Activated B cell treated with CpG ODN at 0.5 μM for 24 hours (primary cell): ENCODE results near the gene GABARAP. TPM values are rescaled to one million over a fixed set of nuclear protein-coding genes. Genes with fewer than 3 reads are reported as not detected.

ENCODE experiments used
- ATAC-seq: fragments of 200-7000 bp; cut with Tn5 transposase; one replicate; pipeline ENCODE4 v1.10.0; 2021; ENCODE audit warnings: low read depth, mild to moderate bottlenecking, moderate library complexity
- CTCF ChIA-PET: fragments of 350-600 bp; sonication (Branson Sonifier 250); formaldehyde crosslinking; loops from one replicate; lab custom pipeline; 2021; ENCODE audit warnings: antibody characterized with exemption; lab: Charles Lee
- POLR2A ChIA-PET: fragments of 350-600 bp; sonication (Branson Sonifier 250); formaldehyde crosslinking; loops from one replicate; lab custom pipeline; 2021; ENCODE audit warnings: antibody characterized with exemption; lab: Charles Lee
- DNase-seq: peaks from one replicate; pipeline ENCODE4 v3.0.0; 2022
- H3K27ac Mint-ChIP-seq: one replicate; pipeline ENCODE4 v1.8.0; 2020; ENCODE audit warnings: mixed read lengths
- H3K27me3 Mint-ChIP-seq: one replicate; pipeline ENCODE4 v1.8.0; 2021; ENCODE audit warnings: mixed read lengths
- H3K36me3 Mint-ChIP-seq: one replicate; pipeline ENCODE4 v1.8.0; 2021; ENCODE audit warnings: low read depth, mixed read lengths
- H3K4me1 Mint-ChIP-seq: one replicate; pipeline ENCODE4 v1.8.0; 2021; ENCODE audit warnings: mixed read lengths
- H3K4me3 Mint-ChIP-seq: one replicate; pipeline ENCODE4 v1.8.0; 2020; ENCODE audit warnings: mild to moderate bottlenecking, mixed read lengths
- H3K9me3 Mint-ChIP-seq: one replicate; pipeline ENCODE4 v1.8.0; 2020; ENCODE audit warnings: mixed read lengths
- intact Hi-C: fragments of 100-400 bp; cut with micrococcal nuclease; formaldehyde crosslinking; loops from one replicate; pipeline ENCODE4 v1.15.1; 2024
- total RNA-seq: library from RNA; stranded (reverse); gene quantifications from 2 replicates; pipeline ENCODE4 v1.2.3, GENCODE V29; 2022
- TF ChIP-seq, protein P1 (sequence below): fragments of 200-600 bp; IDR thresholded peaks from one replicate; pipeline ENCODE4 v1.8.0; 2022; ENCODE audit warnings: antibody characterized with exemption, mild to moderate bottlenecking

Gene GABARAP
- total RNA-seq, 1 donor from 2014 or later: 291 TPM

DNA sequence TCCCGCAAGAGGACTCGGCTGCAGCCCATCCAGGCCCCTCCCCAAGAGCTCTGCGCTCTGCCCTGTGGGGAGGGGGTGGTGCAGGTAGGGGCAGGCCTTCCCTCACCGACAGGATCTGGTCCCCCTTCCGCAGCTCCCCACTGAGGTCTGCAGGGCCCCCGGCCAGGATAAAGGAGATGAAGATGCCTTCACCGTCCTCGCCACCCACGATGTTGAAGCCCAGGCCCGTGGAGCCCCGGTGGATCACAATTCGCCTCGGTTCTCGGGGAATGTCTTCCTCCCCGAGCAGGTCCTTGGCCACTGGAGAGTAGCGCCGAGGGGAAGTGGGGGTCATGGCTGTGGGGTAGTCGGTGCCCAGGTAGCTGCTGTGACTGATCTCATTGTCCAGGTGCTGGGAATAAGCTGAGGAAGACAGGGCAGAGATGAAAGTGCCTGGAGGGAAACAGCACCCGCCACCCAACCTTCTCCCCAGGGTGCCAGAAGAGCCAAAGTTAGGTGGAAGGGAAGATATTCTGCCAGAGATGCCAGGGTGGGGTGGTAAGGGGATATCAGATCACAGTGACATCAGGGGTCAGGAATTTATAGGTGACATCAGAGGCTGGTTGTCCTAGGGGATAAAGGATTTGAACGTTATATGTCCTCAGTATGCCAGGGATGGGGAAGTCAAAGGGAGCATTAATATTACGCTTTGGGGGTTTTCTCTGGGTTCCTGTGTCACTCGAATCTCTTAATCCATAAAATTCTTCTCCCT is 45.4 kb downstream of the GABARAP start:
- no peak for ATAC-seq

DNA sequence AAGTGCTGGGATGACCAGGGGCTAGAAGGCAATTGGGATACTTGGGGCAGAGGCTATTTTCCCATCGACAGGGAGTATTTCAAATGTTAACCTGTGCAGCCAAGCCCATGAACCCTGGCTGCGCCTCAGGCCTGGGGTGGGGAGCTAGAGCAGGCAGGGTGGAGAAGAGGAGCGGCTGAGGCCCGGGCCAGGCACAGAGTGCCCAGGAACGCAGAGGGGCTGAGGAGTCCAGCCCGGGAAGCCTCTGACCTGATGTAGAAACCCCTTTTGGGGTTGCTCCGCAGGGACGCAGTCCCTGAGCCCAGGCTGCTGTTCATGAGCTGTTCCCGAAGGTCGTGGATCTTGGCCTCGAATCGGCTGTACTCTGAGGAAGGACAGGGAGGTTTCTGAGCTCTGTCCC is 46.3 kb downstream of the GABARAP start:
- no peaks in the 10 kb centered on the region for H3K27me3 Mint-ChIP-seq
- no peaks in the 10 kb centered on the region for H3K9me3 Mint-ChIP-seq
- H3K36me3 Mint-ChIP-seq: no peaks in the 10 kb centered on the region
- POLR2A ChIA-PET: no interaction called here
- ATAC-seq: no peak
- H3K4me3 Mint-ChIP-seq: no peak overlapping the region
- intact Hi-C loops: no loop called here
- CTCF ChIA-PET: no interaction called here
- DNase-seq: no peak
- TF ChIP-seq, protein P1, sequence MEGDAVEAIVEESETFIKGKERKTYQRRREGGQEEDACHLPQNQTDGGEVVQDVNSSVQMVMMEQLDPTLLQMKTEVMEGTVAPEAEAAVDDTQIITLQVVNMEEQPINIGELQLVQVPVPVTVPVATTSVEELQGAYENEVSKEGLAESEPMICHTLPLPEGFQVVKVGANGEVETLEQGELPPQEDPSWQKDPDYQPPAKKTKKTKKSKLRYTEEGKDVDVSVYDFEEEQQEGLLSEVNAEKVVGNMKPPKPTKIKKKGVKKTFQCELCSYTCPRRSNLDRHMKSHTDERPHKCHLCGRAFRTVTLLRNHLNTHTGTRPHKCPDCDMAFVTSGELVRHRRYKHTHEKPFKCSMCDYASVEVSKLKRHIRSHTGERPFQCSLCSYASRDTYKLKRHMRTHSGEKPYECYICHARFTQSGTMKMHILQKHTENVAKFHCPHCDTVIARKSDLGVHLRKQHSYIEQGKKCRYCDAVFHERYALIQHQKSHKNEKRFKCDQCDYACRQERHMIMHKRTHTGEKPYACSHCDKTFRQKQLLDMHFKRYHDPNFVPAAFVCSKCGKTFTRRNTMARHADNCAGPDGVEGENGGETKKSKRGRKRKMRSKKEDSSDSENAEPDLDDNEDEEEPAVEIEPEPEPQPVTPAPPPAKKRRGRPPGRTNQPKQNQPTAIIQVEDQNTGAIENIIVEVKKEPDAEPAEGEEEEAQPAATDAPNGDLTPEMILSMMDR: no peak
- no peak overlapping the region for H3K27ac Mint-ChIP-seq
- no peaks in the 10 kb centered on the region for H3K4me1 Mint-ChIP-seq

More for the DNA sequence above, 45.4 kb downstream of the GABARAP start:
- H3K4me3 Mint-ChIP-seq: no peak overlapping the region
- no peak overlapping the region for H3K27ac Mint-ChIP-seq
- ChIA-PET POLR2A (no interaction called here), CTCF (no interaction called here)
- intact Hi-C loops: no loop called here
- no peaks in the 10 kb centered on the region for H3K9me3 Mint-ChIP-seq
- DNase-seq: no peak
- no peaks in the 10 kb centered on the region for H3K36me3 Mint-ChIP-seq
- TF ChIP-seq, protein P1: no peak
- H3K4me1 Mint-ChIP-seq: no peaks in the 10 kb centered on the region
- H3K27me3 Mint-ChIP-seq: no peaks in the 10 kb centered on the region

DNA sequence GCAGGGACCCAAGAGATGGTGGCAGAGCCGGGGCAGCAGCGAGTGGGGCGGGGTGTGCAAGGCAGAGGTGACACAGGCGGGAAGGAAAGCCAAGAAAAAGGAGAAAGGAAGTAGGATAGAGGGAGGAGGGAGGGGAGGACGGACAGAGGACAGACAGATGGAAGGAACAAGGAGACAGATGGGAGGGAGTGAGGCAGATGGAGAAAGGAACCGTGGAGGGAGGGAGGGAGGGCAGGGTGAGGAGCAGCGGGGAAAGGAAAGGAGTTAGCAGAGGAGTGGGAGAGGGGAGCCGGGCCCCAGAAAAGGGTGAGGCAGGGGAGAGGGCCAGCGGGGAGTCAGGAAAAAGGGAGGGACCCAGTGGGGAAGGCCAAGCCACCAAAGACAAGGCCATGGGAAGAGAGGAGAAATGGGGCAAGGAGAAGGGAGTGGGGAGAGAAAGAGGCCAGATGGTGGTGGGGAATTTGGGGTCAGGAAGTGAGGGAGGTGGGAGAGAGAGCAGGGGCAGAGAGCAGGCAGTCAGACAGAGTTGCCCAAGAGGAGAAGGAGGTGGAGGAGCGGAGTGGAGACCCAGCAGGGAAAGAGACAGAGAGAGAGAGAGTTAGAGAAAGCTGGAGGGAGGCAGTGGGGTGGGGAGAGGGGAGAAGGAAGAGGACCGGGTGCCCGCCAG is 49.8 kb downstream of the GABARAP start:
- Mint-ChIP-seq H3K27me3 (no peaks in the 10 kb centered on the region), H3K36me3 (no peaks in the 10 kb centered on the region), H3K4me3 (no peak overlapping the region), H3K9me3 (no peaks in the 10 kb centered on the region), H3K27ac (no peak overlapping the region), H3K4me1 (no peaks in the 10 kb centered on the region)
- intact Hi-C loops: no loop called here
- ATAC-seq: no peak
- ChIA-PET CTCF (no interaction called here), POLR2A (no interaction called here)
- TF ChIP-seq, protein P1: no peak
- no peak for DNase-seq

DNA sequence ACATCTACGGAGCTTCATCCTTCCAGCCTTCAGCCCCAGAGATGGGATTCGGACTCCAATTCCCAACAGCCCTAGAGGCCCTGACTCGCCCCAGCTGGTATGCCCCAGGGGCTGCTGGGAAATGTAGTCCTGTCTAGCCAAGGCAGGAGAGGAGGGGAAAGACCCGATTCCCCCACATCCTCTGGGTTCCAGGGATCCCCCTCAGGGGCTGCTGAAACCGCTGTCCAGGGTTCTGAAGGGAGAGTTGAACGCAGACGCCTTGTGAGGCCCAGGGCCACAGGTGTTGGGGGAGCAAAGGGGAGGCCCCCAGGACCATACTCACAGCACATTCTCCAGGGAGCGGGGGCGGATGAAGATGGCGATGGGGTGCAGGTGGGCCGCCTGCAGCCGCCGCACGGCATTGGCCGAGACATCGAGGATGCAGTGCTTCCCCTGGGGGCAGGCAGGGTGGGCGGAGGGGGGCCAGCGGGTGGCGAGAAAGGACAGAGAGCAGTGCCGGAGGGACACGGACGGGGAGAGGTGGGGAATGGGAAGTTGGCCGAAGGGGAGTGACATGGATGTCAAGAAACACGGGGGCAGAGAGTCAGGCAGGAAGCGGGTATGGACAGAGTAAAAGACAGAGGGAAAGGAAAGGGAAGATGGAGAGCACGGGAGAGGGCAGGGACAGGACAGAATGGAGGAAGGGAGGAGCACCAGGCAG is 50.5 kb downstream of the GABARAP start:
- H3K9me3 Mint-ChIP-seq: no peaks in the 10 kb centered on the region
- no peaks in the 10 kb centered on the region for H3K27me3 Mint-ChIP-seq
- POLR2A ChIA-PET: no interaction called here
- ATAC-seq: peak; percentile 34
- CTCF ChIA-PET: no interaction called here
- intact Hi-C loops: no loop called here
- no peak for DNase-seq
- no peaks in the 10 kb centered on the region for H3K36me3 Mint-ChIP-seq
- TF ChIP-seq, protein P1: no peak
- no peaks in the 10 kb centered on the region for H3K4me1 Mint-ChIP-seq
- H3K4me3 Mint-ChIP-seq: no peak overlapping the region
- no peak overlapping the region for H3K27ac Mint-ChIP-seq

DNA sequence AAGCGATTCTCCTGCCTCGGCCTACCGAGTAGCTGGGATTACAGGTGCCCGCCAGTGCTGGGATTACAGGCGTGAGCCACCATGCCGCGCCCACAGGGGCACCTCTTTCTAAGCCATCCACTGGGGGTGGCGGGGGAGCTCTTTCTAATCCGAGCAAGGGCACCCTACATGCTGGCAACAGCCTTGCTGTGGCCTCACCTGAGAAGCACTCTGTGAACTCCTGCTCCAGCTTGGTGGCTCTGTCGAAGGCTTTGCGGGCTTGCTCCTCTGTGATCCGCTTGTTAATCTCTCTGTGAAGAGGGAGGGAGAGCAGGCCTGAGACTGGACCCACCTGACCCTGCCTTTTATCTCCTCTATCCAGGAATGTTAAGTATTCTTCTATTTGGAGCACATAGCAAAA is 51.2 kb downstream of the GABARAP start:
- DNase-seq (no peak), ATAC-seq (no peak)
- intact Hi-C loops: no loop called here
- Mint-ChIP-seq H3K9me3 (no peaks in the 10 kb centered on the region), H3K36me3 (no peaks in the 10 kb centered on the region), H3K27ac (no peak overlapping the region), H3K4me1 (peaks cover 4% of the 10 kb centered on the region), H3K4me3 (no peak overlapping the region), H3K27me3 (no peaks in the 10 kb centered on the region)
- ChIA-PET CTCF (no interaction called here), POLR2A (no interaction called here)
- TF ChIP-seq, protein P1: no peak
